Sigmoid colon (tissue), 7 donors: ENCODE measurements around the gene JOSD2. TPM values are rescaled to one million over a fixed set of nuclear protein-coding genes. Genes with fewer than 3 reads are reported as not detected.

Experiments used
- DNase-seq: peaks from one replicate; pipeline ENCODE4 v3.0.0-alpha.2; 2019
- H3K27ac ChIP-seq, 4 donors: fragments of 200-600 bp; sonication (generic); one replicate each; pipeline ENCODE4 v1.5.1; 2016 to 2019; ENCODE audit warnings: mild to moderate bottlenecking in 1 of 4
- H3K27me3 ChIP-seq, 3 donors: fragments of 200-600 bp; sonication (generic); one replicate each; pipeline ENCODE4 v1.5.1; 2019; ENCODE audit warnings: mild to moderate bottlenecking in 1 of 3
- H3K36me3 ChIP-seq, 4 donors: fragments of 200-600 bp; sonication (generic); one replicate each; pipeline ENCODE4 v1.5.1; 2016 to 2019
- H3K4me1 ChIP-seq, 4 donors: fragments of 200-600 bp; sonication (generic); one replicate each; pipeline ENCODE4 v1.5.1; 2017 to 2019
- H3K4me3 ChIP-seq, 4 donors: fragments of 200-600 bp; sonication (generic); one replicate each; pipeline ENCODE4 v1.5.1; 2017 to 2019; ENCODE audit warnings: mild to moderate bottlenecking in 2 of 4, moderate library complexity in 1 of 4
- H3K9me3 ChIP-seq, 4 donors: fragments of 200-600 bp in 3 of 4; sonication (generic) in 3 of 4; one replicate each; pipeline versions ENCODE4 v1.5.1 to v1.6.1; 2013 to 2019
- EP300 ChIP-seq, 4 donors: sonication (generic); formaldehyde crosslinking; IDR thresholded peaks; one replicate each; pipeline ENCODE4 v1.6.1; 2017; ENCODE audit warnings: antibody characterized with exemption in 4 of 4
- POLR2A ChIP-seq, 2 donors: fragments of 450-650 bp; IDR thresholded peaks; one replicate each; pipeline ENCODE4 v1.6.1; 2016; ENCODE audit warnings: antibody characterized with exemption in 2 of 2, mild to moderate bottlenecking in 2 of 2, moderate library complexity in 2 of 2
- POLR2AphosphoS5 ChIP-seq, 4 donors: sonication (generic); formaldehyde crosslinking; IDR thresholded peaks; one replicate each; pipeline ENCODE4 v1.6.1; 2017; ENCODE audit warnings: antibody characterized with exemption in 4 of 4
- WGBS, 2 donors: extraction: QIAGEN DNeasy Blood & Tissue Kit; methylation state at CpG; one replicate each; pipeline ENCODE4 v1.1.7; 2013; 5-methylcytosine and 5-hydroxymethylcytosine counted together
- intact Hi-C: fragments of 100-400 bp; cut with DNase I; formaldehyde crosslinking; loops from one replicate; pipeline ENCODE4 v1.15.1; 2023
- polyA plus RNA-seq, 3 donors: library from polyadenylated mRNA; stranded (reverse); fragments of 200-250 nt; gene quantifications; one replicate each; pipeline ENCODE4 v1.2.3, GENCODE V29; 2013
- total RNA-seq, 4 donors: library from RNA; depleted of rRNA; stranded (reverse); fragments of >200 nt; gene quantifications; one replicate each; pipeline ENCODE4 v1.1.0, GENCODE V29; 2016
- TF ChIP-seq, protein P1 (sequence below), 4 experiments: fragments of 450-650 bp in 3 of 4; fragments of 200-600 bp in 1 of 4; IDR thresholded peaks; one replicate each; pipeline ENCODE4 v1.5.1; 2016 to 2019; ENCODE audit warnings: antibody characterized with exemption in 4 of 4, mild to moderate bottlenecking in 3 of 4, moderate library complexity in 2 of 4
- donor health status: healthy with polysubstance abuse.
- donor health status: Bipolar disorder and iron deficiency.
- donor health status: healthy.

Gene JOSD2
- total and polyA plus RNA-seq, 7 donors = 23.5 to 85.1 (median 47.9) TPM

DNA sequence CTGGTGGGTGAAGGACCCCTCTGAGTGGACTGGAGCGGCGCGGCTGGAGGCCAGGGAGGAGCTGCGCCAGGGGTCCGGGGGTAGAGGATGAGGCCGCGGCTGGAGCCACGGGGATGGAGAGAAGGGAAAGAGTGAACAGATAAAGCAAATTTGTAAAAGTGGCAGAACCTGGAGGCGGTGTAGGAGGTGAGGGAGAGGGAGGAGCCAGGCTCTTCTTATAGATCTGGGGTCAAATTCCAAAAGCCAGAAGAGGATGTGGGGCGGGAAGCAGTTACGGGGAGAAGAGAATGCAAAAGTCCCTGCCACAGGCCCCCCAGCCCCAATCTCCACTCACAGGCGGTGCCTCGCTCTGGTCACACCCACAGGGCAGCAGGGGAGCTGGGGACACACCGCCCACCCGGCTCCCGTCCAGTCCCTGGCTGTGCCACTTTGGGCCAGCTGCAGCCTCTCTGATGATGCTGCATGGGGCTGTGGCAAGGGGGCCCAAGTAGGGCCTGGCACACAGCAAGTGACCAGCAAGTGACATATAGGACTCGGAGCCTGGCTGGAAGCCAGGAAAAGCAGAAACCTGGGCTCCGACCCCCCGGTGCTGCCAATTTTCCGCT, 46.1 kb upstream of the JOSD2 start:
- 12 to 25% methylated on average over 20 of the region's 20 CpGs for WGBS, 2 donors
- intact Hi-C loops = loop anchor here (5.0 kb wide), 1 partner anchor 190 kb away; the partner anchor contains the start of gene NAPSA
- Histone ChIP-seq H3K27me3 (peaks cover 8 to 70% (median 62%) of the 10 kb centered on the region in 3 donors), H3K9me3 (no peaks in the 10 kb centered on the region), H3K27ac (no peak overlapping the region), H3K4me1 (peaks cover 0 to 13% (median 12%) of the 10 kb centered on the region in 4 donors), H3K36me3 (no peaks in the 10 kb centered on the region), H3K4me3 (peak overlapping the region in 1 of 4 donors; percentile 44)
- no peak for DNase-seq
- TF ChIP-seq EP300 (IDR thresholded peaks at IDR 0.05) (no peak), POLR2AphosphoS5 (IDR thresholded peaks at IDR 0.05) (no peak), POLR2A (IDR thresholded peaks at IDR 0.05) (no peak)
- TF ChIP-seq, protein P1, sequence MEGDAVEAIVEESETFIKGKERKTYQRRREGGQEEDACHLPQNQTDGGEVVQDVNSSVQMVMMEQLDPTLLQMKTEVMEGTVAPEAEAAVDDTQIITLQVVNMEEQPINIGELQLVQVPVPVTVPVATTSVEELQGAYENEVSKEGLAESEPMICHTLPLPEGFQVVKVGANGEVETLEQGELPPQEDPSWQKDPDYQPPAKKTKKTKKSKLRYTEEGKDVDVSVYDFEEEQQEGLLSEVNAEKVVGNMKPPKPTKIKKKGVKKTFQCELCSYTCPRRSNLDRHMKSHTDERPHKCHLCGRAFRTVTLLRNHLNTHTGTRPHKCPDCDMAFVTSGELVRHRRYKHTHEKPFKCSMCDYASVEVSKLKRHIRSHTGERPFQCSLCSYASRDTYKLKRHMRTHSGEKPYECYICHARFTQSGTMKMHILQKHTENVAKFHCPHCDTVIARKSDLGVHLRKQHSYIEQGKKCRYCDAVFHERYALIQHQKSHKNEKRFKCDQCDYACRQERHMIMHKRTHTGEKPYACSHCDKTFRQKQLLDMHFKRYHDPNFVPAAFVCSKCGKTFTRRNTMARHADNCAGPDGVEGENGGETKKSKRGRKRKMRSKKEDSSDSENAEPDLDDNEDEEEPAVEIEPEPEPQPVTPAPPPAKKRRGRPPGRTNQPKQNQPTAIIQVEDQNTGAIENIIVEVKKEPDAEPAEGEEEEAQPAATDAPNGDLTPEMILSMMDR (IDR thresholded peaks at IDR 0.05) = no peak

DNA sequence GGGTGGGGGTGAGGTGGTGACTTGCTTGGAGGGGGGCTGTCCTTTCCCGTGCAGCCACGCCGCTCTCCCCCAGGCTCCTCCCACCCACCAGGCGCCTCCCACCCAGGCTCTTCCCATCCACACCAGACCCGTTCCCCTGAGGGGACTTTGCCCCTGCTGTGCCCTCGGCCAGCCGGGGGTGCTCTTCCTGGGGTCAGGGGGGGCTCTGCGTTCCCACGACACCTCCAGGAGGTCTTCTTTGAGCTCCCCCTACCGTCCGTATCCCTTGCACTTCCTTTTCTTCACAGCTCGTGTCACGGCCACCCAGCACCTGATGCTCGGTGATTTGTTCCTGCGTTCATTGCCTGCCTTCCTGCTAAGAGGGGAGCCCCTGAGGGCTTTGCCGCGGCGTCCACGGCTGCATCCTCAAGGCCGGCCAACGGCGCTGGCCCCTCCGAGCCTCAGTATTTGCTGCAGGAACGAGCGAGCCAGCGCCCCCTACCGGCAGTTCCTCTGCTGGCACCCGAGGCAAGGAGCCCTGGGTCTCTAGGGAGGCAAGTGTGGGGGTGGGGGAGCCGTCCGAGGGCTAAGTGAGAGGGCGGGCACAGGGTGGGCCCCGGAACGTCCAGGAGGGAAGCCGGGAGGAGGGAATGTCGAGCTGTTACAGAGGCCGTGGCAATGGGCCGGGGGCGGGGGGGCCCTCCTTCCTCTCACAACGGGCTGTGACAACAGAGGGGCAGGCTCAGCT, 45.5 kb upstream of the JOSD2 start:
- DNase-seq = peak; percentile 80

DNA sequence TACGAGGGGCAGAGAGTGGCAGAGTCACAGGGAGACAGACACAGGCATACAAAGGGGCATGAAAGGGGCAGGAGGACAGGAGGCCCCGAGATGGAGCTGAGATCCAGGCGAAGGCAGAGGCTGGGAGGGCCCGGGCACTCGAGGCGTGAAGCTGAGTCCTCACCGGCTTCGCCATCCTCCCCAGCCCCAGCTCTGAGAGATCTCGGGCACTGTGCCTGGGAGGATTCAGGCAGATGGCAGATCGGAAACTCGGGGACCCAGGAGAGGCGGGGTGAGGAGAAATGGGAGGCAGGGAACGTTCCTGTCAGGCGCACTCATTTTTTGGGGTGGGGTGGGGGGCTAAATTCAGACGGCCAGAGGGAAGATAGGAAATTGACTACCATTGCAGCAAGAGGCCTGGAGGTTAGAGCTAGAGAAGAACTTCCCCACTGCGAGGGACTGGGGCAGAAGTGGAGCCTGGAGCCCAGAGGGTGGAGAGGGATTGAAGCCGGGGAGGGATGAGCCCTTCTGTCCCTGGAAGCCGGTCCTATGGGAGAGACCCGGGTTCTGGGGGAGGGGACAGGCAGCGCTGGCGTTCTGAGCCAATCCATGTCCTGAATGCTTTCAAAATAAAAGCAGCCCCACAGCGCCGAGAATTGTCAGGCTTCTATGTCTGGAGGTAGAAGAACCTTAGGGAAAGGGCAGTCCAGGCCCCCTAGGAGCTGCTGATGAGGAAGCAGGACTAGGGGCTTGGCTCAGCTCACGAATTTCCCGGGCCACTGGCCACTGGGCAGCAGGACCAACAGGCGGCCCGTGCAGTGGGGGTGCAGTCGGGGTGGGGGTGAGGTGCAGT, 44.7 kb upstream of the JOSD2 start:
- Histone ChIP-seq H3K4me1 (peaks cover 0 to 16% (median 12%) of the 10 kb centered on the region in 4 donors), H3K27me3 (peaks cover 15 to 71% (median 56%) of the 10 kb centered on the region in 3 donors), H3K36me3 (no peaks in the 10 kb centered on the region), H3K4me3 (peak overlapping the region in 3 of 4 donors; percentile 20 to 44 (median 44)), H3K27ac (no peak overlapping the region), H3K9me3 (no peaks in the 10 kb centered on the region)
- TF ChIP-seq, protein P1 (IDR thresholded peaks at IDR 0.05) = no peak
- TF ChIP-seq POLR2A (IDR thresholded peaks at IDR 0.05) = no peak
- TF ChIP-seq POLR2AphosphoS5 (IDR thresholded peaks at IDR 0.05) = no peak
- TF ChIP-seq EP300 (IDR thresholded peaks at IDR 0.05) = no peak
- 32 to 34% methylated on average over 28 of the region's 28 CpGs for WGBS, 2 donors
- DNase-seq = no peak
- intact Hi-C loops = loop anchor here (5.0 kb wide), 1 partner anchor 188 kb away; the partner anchor contains the start of gene NAPSA

More for the DNA sequence above, 45.5 kb upstream of the JOSD2 start:
- peak overlapping the region in 3 of 4 donors; percentile 20 to 44 (median 44) for H3K4me3 ChIP-seq
- intact Hi-C loops = loop anchor here (5.0 kb wide), 1 partner anchor 189 kb away; the partner anchor contains the start of gene NAPSA
- WGBS, 2 donors = 1% methylated on average over 39 of the region's 39 CpGs
- peaks cover 0 to 16% (median 12%) of the 10 kb centered on the region in 4 donors for H3K4me1 ChIP-seq
- no peaks in the 10 kb centered on the region for H3K9me3 ChIP-seq
- H3K27me3 ChIP-seq = peaks cover 12 to 70% (median 62%) of the 10 kb centered on the region in 3 donors
- TF ChIP-seq EP300 (IDR thresholded peaks at IDR 0.05) (no peak), POLR2AphosphoS5 (IDR thresholded peaks at IDR 0.05) (no peak)
- TF ChIP-seq, protein P1 (IDR thresholded peaks at IDR 0.05) = peak in 2 of 4 experiments; percentile 53 to 65
- no peaks in the 10 kb centered on the region for H3K36me3 ChIP-seq
- peak overlapping the region in 1 of 4 donors; percentile 27 for H3K27ac ChIP-seq

DNA sequence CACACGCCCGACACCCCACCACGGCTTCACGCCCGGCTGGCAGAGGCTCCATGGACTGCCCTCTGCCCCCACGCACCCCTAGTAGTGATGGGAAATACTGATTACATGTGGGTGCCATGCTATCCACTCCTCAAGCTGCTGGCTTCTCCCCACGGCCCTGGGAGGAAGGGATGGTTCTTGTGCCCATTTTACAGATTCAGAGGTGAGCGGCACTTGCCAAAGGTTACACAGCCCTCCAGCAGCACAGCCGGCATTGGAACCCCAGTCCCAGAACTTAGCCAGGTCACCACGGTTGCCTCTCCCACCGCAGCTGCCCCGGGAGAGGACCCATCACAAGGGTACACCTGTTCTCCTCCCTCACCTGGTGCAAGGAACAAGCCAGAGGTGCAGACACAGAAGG, 44.0 kb upstream of the JOSD2 start:
- Histone ChIP-seq H3K4me1 (peaks cover 0 to 16% (median 12%) of the 10 kb centered on the region in 4 donors), H3K4me3 (no peak overlapping the region), H3K36me3 (no peaks in the 10 kb centered on the region), H3K27me3 (peaks cover 15 to 73% (median 56%) of the 10 kb centered on the region in 3 donors), H3K9me3 (no peaks in the 10 kb centered on the region), H3K27ac (no peak overlapping the region)
- WGBS, 2 donors = 67 to 70% methylated on average over 12 of the region's 12 CpGs
- intact Hi-C loops = loop anchor here (5.0 kb wide), 1 partner anchor 188 kb away; the partner anchor contains the start of gene NAPSA
- TF ChIP-seq POLR2A (IDR thresholded peaks at IDR 0.05) (no peak), POLR2AphosphoS5 (IDR thresholded peaks at IDR 0.05) (no peak), EP300 (IDR thresholded peaks at IDR 0.05) (no peak)
- TF ChIP-seq, protein P1 (IDR thresholded peaks at IDR 0.05) = no peak
- no peak for DNase-seq
